K562 (cell line): ENCODE measurements around the gene SH2D3A. TPM values are rescaled to one million over a fixed set of nuclear protein-coding genes. Genes with fewer than 3 reads are reported as not detected.

Source experiments
- ADNP ChIP-seq: fragments of 200-800 bp; sonication (Bioruptor generic); IDR thresholded peaks from 2 replicates; pipeline ENCODE4 v1.6.1; 2016; ENCODE audit warnings: missing genetic modification characterization, missing compliant biosample characterization
- BRF1 ChIP-seq: IDR thresholded peaks from 3 replicates; pipeline ENCODE4 v1.6.1; 2011; ENCODE audit warnings: borderline replicate concordance, mild to moderate bottlenecking; ENCODE audit not compliant: insufficient read length; ENCODE audit errors: extremely low read depth
- CTBP1 ChIP-seq: fragments of 450-650 bp; IDR thresholded peaks from 2 replicates; pipeline ENCODE4 v1.6.1; 2016; ENCODE audit warnings: borderline replicate concordance
- DDX20 ChIP-seq: fragments of 450-650 bp; IDR thresholded peaks from 2 replicates; pipeline ENCODE4 v1.6.1; 2016; ENCODE audit warnings: missing genetic modification characterization, low read depth, mild to moderate bottlenecking, missing compliant biosample characterization, moderate library complexity
- FOXA3 ChIP-seq, 2 experiments: fragments of 450-650 bp in 1 of 2; sonication (generic) in 1 of 2; formaldehyde crosslinking; IDR thresholded peaks in 1 of 2; conservative IDR thresholded peaks in 1 of 2; 2 replicates each; pipeline versions ENCODE4 v1.4.0 to v1.8.0; 2020 to 2022; ENCODE audit warnings: mild to moderate bottlenecking in 2 of 2, missing genetic modification reagents in 1 of 2
- KLF16 ChIP-seq: IDR thresholded peaks from 2 replicates; pipeline ENCODE4 v1.6.1; 2016; ENCODE audit warnings: antibody characterized with exemption
- MCM5 ChIP-seq: fragments of 450-650 bp; IDR thresholded peaks from 2 replicates; pipeline ENCODE4 v1.6.1; 2016; ENCODE audit warnings: low read depth
- MED1 ChIP-seq: sonication (generic); formaldehyde crosslinking; IDR thresholded peaks from 2 replicates; pipeline ENCODE4 v1.8.1; 2023; ENCODE audit warnings: missing genetic modification reagents, borderline replicate concordance
- NELFE ChIP-seq: IDR thresholded peaks from 2 replicates; pipeline ENCODE4 v1.6.1; 2011; ENCODE audit warnings: mild to moderate bottlenecking; ENCODE audit not compliant: insufficient read depth, insufficient read length
- NFE2L1 ChIP-seq: fragments of 450-650 bp; IDR thresholded peaks from 2 replicates; pipeline ENCODE4 v1.6.1; 2016; ENCODE audit warnings: missing genetic modification characterization, low read depth, mild to moderate bottlenecking, missing compliant biosample characterization, moderate library complexity, borderline replicate concordance
- PML ChIP-seq: IDR thresholded peaks from 2 replicates; pipeline ENCODE4 v1.6.1; 2012; ENCODE audit warnings: low read length, inconsistent platforms
- U2AF1 ChIP-seq: fragments of 200-400 bp; formaldehyde crosslinking; optimal IDR thresholded peaks from 2 replicates; pipeline ENCODE3; 2017; ENCODE audit warnings: mild to moderate bottlenecking, low read depth, low read length, moderate library complexity
- ZFP36 ChIP-seq: fragments of 150-350 bp; IDR thresholded peaks from 2 replicates; pipeline ENCODE4 v1.6.1; 2018; ENCODE audit warnings: low read length, low read depth; ENCODE audit not compliant: partially characterized antibody
- ZNF57 ChIP-seq: fragments of 450-650 bp; formaldehyde crosslinking; IDR thresholded peaks from 2 replicates; pipeline ENCODE4 v1.4.0; 2020; ENCODE audit warnings: mild to moderate bottlenecking, moderate library complexity
- polyA plus RNA-seq, 8 experiments: library from polyadenylated mRNA; depleted of rRNA in 4 of 8; stranded (reverse) in 5 of 8; unstranded in 3 of 8; fragments of >200 nt; fragmentation: Nextera tagmentation in 2 of 8; fragmentation: Illumina TruSeq in 1 of 8; extraction: Ambion mirVana in 2 of 8; extraction: Trizol in 1 of 8; gene quantifications; 2 replicates each; pipeline versions ENCODE4 v1.2.1 to v1.2.3, GENCODE V29; 2011 to 2014; ENCODE audit warnings: inconsistent platforms in 1 of 8, missing spikeins in 1 of 8
- total RNA-seq, 7 experiments: library from RNA; depleted of rRNA in 6 of 7; stranded (reverse); fragments of >200 nt in 6 of 7; fragmentation: Illumina TruSeq in 2 of 7; extraction: Trizol in 2 of 7; gene quantifications; 2 replicates each; pipeline versions ENCODE4 v1.2.1 to v1.2.3, GENCODE V29; 2011 to 2021; ENCODE audit warnings: low replicate concordance in 1 of 7
- TF ChIP-seq, protein P1 (sequence below): sonication (generic); formaldehyde crosslinking; IDR thresholded peaks from 2 replicates; pipeline ENCODE4 v1.8.1; 2023; ENCODE audit warnings: missing genetic modification reagents, mild to moderate bottlenecking, borderline replicate concordance
- TF ChIP-seq, protein P2 (sequence below), 2 experiments: fragments of 450-650 bp; IDR thresholded peaks; 2 replicates each; pipeline ENCODE4 v1.6.1; 2018; ENCODE audit warnings: mild to moderate bottlenecking in 2 of 2, low read depth in 1 of 2; ENCODE audit not compliant: partially characterized antibody in 2 of 2

SH2D3A gene
- total and polyA plus RNA-seq, 9 of the 15 experiments (the other 6 are each of a cell fraction or from before 2014, with no cell fraction given) = 0.75 to 26.3 (median 8.9) TPM

DNA sequence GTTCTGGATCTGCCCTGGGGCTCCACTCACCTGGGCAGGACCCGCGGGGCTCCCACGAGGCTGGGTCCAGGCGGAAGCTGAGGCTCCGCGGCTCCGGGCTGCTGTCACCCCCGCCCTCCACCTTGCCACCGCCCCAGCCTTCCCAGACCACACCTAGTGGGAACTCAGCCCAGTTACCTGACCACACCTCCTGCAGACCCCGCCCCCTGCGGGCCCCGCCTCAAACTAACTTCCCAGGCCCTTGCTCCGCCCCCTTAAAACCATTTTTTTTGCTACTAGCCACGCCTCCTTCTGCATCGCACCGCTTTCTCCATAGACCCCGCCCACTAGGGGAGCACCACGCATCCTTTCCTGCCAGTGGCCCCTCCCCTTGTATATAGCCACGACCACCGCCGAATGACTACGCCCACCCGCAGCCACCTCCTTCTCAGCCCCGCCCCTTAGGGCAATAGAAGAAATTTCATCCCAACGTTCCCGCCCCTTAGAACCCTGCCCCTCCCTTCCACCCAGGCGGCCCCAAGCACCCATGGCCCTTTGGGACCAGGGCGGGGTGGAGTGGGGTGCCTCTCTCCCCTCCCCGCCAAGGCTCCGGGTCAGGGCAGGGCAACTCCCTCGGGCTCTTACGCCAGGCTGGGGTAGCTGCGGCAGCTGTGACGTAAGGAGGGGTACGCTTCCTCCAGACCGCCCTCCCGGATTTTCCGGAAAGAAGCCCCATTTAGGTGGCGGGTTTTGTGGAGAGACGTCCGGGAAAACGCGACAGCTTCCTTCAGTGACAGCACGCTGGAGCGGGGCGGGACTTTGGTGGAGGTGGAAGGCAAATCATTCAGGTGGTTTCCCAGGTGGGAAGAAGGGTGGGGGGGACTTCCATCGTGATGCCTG lies at the start of gene SH2D3A (continued):
- TF ChIP-seq, protein P1, sequence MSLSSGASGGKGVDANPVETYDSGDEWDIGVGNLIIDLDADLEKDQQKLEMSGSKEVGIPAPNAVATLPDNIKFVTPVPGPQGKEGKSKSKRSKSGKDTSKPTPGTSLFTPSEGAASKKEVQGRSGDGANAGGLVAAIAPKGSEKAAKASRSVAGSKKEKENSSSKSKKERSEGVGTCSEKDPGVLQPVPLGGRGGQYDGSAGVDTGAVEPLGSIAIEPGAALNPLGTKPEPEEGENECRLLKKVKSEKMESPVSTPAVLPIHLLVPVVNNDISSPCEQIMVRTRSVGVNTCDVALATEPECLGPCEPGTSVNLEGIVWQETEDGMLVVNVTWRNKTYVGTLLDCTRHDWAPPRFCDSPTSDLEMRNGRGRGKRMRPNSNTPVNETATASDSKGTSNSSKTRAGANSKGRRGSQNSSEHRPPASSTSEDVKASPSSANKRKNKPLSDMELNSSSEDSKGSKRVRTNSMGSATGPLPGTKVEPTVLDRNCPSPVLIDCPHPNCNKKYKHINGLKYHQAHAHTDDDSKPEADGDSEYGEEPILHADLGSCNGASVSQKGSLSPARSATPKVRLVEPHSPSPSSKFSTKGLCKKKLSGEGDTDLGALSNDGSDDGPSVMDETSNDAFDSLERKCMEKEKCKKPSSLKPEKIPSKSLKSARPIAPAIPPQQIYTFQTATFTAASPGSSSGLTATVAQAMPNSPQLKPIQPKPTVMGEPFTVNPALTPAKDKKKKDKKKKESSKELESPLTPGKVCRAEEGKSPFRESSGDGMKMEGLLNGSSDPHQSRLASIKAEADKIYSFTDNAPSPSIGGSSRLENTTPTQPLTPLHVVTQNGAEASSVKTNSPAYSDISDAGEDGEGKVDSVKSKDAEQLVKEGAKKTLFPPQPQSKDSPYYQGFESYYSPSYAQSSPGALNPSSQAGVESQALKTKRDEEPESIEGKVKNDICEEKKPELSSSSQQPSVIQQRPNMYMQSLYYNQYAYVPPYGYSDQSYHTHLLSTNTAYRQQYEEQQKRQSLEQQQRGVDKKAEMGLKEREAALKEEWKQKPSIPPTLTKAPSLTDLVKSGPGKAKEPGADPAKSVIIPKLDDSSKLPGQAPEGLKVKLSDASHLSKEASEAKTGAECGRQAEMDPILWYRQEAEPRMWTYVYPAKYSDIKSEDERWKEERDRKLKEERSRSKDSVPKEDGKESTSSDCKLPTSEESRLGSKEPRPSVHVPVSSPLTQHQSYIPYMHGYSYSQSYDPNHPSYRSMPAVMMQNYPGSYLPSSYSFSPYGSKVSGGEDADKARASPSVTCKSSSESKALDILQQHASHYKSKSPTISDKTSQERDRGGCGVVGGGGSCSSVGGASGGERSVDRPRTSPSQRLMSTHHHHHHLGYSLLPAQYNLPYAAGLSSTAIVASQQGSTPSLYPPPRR (CRISPR knock-in tag) = no peak
- TF ChIP-seq ZNF57 (CRISPR knock-in tag) (no peak), PML (no peak), BRF1 (no peak), NELFE (no peak), MCM5 (no peak), DDX20 (no peak), ZFP36 (peak; percentile 100), NFE2L1 (no peak), CTBP1 (no peak; the same call in none of the 2 replicates), FOXA3 (CRISPR knock-in tag; conservative IDR thresholded peaks at IDR 0.05 in 1 of 2, IDR thresholded peaks at IDR 0.05 in 1 of 2) (no peak; a peak in 1 of 4 replicates), MED1 (CRISPR knock-in tag) (no peak), ADNP (tag) (no peak), U2AF1 (no peak), KLF16 (no peak)
- TF ChIP-seq, protein P2, sequence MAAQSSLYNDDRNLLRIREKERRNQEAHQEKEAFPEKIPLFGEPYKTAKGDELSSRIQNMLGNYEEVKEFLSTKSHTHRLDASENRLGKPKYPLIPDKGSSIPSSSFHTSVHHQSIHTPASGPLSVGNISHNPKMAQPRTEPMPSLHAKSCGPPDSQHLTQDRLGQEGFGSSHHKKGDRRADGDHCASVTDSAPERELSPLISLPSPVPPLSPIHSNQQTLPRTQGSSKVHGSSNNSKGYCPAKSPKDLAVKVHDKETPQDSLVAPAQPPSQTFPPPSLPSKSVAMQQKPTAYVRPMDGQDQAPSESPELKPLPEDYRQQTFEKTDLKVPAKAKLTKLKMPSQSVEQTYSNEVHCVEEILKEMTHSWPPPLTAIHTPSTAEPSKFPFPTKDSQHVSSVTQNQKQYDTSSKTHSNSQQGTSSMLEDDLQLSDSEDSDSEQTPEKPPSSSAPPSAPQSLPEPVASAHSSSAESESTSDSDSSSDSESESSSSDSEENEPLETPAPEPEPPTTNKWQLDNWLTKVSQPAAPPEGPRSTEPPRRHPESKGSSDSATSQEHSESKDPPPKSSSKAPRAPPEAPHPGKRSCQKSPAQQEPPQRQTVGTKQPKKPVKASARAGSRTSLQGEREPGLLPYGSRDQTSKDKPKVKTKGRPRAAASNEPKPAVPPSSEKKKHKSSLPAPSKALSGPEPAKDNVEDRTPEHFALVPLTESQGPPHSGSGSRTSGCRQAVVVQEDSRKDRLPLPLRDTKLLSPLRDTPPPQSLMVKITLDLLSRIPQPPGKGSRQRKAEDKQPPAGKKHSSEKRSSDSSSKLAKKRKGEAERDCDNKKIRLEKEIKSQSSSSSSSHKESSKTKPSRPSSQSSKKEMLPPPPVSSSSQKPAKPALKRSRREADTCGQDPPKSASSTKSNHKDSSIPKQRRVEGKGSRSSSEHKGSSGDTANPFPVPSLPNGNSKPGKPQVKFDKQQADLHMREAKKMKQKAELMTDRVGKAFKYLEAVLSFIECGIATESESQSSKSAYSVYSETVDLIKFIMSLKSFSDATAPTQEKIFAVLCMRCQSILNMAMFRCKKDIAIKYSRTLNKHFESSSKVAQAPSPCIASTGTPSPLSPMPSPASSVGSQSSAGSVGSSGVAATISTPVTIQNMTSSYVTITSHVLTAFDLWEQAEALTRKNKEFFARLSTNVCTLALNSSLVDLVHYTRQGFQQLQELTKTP (IDR thresholded peaks at IDR 0.05; ENCODE audit: low read depth in 1 of 2, partially characterized antibody in 2 of 2) = no peak
